GM18873 (cell line): ENCODE data around the gene RBPJL.

Source experiments
- ATAC-seq: cut with Tn5 transposase; IDR thresholded peaks from one replicate; pipeline ENCODE4 v1.9.1; 2021; ENCODE audit warnings: mild to moderate bottlenecking, moderate library complexity, moderate number of reproducible peaks; ENCODE audit not compliant: unreplicated experiment, low FRiP score

Gene RBPJL

DNA sequence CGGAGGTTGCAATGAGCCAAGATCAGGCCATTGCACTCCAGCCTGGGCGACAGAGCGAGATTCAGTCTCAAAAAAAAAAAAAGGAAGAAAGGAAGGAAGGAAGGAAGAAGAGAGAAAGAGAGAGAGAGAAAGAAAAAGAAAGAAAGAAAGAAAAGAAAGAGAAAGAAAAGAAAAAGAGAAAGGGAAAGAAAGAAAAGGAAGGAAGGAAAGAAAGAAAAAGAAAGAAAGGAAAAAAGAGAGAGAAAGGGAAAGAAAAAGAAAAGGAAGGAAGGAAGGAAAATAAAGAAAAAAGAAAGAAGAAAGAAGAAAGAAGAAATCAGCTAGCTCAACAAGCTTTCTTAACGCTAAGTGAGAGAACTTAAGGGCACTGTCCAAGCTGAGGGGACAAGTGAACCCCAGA is 9.0 kb downstream of the RBPJL start:
- no peak for ATAC-seq

- ATAC-seq = no peak
These were observed 9.8 kb downstream of the RBPJL start for GRCh38 chr20:45316150-45317080.

- no peak for ATAC-seq
These were observed 11.2 kb downstream of the RBPJL start for GRCh38 chr20:45317826-45318225.

DNA sequence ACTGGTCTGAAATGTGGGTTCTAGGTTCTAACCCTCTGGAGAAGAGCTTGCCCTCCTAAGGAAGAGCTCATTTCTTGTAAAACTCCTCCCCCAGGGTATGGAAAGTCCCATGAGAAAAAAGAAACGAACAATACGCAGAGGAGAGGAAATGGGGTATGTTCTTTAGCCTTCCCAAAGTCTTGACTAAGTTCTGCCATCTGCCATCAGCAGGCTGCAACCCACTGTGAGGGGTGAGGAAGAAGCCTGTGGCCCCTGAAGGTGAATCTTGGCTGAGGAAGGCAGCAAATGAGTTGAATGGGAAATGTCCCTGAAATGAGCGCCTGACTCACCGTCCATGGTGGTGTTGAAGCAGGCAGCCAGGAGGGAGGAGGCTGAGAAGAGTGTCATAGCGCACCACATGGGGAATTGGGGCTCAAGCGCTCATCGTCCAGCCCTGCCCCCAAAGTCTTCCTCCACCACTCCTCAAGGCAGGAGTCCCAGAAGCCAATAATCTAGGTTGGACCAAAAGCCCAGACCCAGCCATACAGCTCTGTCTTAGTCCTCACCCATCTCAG is 11.8 kb downstream of the RBPJL start:
- ATAC-seq = no peak

- ATAC-seq = no peak
These were observed 12.3 kb downstream of the RBPJL start for GRCh38 chr20:45318948-45319347.

DNA sequence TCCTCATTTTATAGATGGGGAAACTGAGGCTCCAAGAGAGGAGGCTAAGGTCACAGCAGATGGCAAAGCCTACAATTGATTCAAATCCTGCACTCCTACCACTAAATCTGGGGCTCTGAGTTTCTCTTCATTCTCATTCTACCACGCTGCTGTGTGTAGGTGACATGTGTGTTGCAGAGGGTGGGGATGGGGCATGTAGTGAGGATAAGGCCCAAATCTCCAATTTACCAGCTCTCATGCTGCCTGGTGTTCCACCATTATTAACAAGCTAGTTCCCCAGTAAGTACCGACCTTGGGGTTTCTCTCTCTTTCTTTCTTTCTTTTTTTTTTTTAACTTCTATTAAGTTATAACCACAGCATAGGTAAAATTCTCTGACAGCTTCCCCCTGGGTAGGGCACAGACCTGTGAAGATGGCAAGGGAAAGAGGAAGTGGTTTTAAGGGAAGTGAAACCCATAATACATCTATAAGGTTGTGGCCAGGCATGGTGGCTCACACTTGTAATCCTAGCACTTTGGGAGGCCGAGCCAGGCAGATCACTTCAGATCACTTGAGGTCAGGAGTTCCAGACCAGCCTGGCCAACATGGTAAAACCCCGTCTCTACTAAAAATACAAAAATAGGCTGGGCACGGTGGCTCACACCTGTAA is 14.4 kb downstream of the RBPJL start:
- peak; percentile 53 for ATAC-seq

GRCh38 chr20:45322952-45323383 is 16.3 kb downstream of the RBPJL start:
- ATAC-seq = no peak

DNA sequence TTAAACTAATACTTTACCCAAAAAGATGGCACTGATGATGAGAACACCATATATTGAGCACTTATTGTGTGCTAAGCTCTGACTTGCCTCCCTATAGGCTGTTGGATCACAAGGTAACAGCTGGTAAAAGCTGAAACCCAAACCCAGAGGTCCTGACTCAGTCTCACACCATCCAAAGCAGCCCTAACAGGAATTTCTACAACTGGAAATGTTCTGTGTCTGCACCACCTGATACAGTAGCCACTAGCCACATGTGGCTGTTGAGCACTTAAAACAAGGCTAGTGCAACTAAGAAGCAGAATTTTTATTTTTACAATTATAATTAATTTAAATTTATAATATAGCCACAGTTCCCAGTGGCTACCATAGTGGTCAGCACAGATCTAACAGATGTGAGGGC is 17.1 kb downstream of the RBPJL start:
- no peak for ATAC-seq

GRCh38 chr20:45325371-45325770 is 18.7 kb downstream of the RBPJL start:
- no peak for ATAC-seq

GRCh38 chr20:45328451-45328850 is 21.8 kb downstream of the RBPJL start:
- no peak for ATAC-seq

DNA sequence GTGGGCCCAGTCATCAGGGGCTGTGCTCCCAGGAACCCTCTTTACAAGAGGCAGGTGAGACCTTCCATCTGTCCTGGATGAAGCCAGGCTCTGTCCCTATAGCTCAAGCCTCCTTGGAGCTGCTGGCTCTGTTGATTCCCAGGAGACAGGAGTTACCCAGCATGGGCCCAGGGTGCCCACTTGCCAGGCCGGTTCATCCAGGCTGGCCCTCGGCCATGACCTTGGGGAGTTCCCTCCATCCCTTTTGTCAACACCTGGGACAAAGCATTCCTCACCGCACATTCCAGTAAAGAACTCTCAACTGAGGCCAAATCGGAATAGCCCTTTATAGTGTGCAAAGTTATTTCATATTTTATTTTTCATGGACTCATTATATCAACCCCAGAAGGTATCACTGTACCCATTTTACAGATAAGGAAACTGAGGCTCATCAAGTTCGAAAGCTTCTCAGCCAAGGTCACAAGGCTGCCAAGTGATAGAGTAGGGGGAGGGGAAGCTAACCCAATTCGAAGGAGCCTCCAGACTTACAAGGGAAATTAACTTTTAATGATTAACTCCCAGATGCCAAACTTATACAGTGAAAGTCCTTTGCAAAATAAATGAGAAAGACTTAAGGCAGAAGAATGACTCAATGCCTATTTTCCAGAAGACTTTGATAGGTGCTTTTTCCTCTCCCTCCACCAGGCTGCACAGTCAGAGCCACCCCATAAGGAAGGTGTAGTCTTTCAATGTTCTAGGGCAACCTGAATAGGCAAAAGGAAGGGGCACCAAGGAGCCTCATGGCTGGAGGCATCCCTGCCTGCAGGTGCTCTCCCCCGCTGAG is 23.1 kb downstream of the RBPJL start:
- no peak for ATAC-seq

- ATAC-seq = no peak
These were observed 23.8 kb downstream of the RBPJL start for GRCh38 chr20:45330476-45330875.

GRCh38 chr20:45336530-45337366 is 30.1 kb downstream of the RBPJL start:
- ATAC-seq = no peak

DNA sequence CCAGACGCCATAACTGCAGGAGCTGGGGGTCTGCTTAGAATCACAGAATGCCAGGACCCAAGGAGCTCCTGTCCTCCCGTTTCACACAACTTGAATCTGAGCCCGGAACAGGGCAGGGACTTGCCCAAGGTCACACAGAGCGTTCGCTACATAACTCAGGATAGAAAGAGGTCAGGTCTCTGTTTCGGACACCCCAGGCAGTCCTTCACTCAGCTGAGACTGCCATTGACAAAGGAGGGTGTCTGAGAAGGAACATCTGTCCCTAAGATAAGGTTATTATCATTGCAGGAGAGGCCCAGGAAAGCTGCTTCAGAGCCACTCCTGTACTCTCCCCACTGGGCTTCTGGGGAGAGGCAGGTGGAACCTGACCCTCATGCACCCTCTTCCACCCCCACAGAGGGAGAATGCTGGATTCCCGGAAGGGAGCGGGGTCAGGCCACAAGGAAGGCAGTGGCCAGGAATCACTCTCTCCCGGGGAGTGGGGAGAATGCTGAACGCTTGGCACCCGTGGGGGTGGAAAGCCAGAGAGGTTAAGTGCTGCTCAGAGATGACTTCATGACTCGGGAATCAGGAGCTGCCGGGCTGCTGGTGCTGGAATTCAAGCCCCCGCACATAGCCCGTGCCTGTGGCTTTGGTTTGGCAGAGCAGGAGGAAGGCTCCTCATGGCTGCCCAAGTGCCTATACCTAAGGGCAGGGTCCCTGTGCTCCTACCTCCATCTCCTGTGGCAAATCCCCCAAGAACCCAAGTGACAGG is 30.9 kb downstream of the RBPJL start:
- no peak for ATAC-seq

GRCh38 chr20:45338121-45339030 is 31.7 kb downstream of the RBPJL start:
- no peak for ATAC-seq

- ATAC-seq = no peak
These were observed 32.4 kb downstream of the RBPJL start for GRCh38 chr20:45339084-45339483.

GRCh38 chr20:45339799-45340198 is 33.2 kb downstream of the RBPJL start:
- no peak for ATAC-seq

- no peak for ATAC-seq
These were observed 33.7 kb downstream of the RBPJL start for GRCh38 chr20:45340236-45340847.
